SU-DHL-6 (cell line): Measurements from ENCODE around the gene SIRT4.

ENCODE experiments used
- EZH2phosphoT487 ChIP-seq: fragments of 200-600 bp; sonication (generic), shearing (Covaris generic); conservative IDR thresholded peaks from 2 replicates; pipeline ENCODE4 v1.6.1; 2018; ENCODE audit warnings: mild to moderate bottlenecking, antibody characterized with exemption, low read length, moderate library complexity, mixed read lengths
- TF ChIP-seq, protein P1 (sequence below): fragments of 200-600 bp; sonication (generic); IDR thresholded peaks from one replicate; pipeline ENCODE4 v1.5.1; 2017; ENCODE audit warnings: antibody characterized with exemption, mild to moderate bottlenecking, low read length, moderate library complexity; ENCODE audit not compliant: insufficient read depth, poor library complexity, severe bottlenecking

DNA sequence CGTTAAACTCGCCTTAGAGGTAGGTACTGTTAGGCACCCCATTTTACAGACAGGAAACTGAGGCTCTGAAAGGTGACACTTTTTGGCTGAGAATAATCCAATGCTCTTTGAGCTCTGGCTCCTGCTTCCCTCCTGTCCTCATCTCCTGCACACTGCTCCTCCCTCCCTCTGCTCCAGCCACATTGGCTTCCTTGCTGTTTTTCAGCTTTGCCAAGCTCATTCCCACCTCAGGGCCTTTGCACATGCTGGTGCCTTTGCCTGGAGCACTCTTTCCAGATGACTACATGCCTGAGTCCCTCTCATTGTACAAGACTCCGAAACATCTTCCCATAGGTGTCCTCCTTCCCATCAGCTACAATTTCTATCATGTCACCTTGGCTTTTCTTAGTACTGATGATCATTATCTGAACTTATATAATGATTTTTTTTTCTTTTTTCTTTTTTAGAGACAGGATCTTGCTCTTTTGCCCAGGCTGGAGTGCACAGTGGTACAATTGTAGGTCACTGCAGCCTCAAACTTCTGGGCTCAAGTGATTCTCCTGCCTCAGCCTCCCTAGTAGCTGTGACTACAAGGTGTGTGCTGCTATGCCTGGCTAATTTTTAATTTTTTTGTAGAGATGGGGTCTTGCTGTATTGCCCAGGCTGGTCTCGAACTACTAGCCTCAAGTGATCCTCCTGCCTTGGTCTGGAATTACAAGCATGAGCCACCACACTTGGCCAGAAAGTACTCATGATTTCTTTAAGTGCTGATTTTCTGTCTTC lies 51.6 kb downstream of the SIRT4 start:
- TF ChIP-seq, protein P1, sequence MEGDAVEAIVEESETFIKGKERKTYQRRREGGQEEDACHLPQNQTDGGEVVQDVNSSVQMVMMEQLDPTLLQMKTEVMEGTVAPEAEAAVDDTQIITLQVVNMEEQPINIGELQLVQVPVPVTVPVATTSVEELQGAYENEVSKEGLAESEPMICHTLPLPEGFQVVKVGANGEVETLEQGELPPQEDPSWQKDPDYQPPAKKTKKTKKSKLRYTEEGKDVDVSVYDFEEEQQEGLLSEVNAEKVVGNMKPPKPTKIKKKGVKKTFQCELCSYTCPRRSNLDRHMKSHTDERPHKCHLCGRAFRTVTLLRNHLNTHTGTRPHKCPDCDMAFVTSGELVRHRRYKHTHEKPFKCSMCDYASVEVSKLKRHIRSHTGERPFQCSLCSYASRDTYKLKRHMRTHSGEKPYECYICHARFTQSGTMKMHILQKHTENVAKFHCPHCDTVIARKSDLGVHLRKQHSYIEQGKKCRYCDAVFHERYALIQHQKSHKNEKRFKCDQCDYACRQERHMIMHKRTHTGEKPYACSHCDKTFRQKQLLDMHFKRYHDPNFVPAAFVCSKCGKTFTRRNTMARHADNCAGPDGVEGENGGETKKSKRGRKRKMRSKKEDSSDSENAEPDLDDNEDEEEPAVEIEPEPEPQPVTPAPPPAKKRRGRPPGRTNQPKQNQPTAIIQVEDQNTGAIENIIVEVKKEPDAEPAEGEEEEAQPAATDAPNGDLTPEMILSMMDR = no peak
- no peak for TF ChIP-seq EZH2phosphoT487
